H1 (cell line): ENCODE measurements around the gene MEF2A. TPM values are rescaled to one million over a fixed set of nuclear protein-coding genes. Genes with fewer than 3 reads are reported as not detected.

Experiments
- ASH2L ChIP-seq: fragments of 200-600, 300-600 bp; sonication (generic); IDR thresholded peaks from one replicate; pipeline ENCODE4 v1.7.1; 2017; ENCODE audit warnings: low read length
- GABPA ChIP-seq: IDR thresholded peaks from 2 replicates; pipeline ENCODE4 v1.6.1; 2011; ENCODE audit warnings: mild to moderate bottlenecking, low read length, moderate library complexity, borderline replicate concordance; ENCODE audit not compliant: insufficient read depth
- MAFK ChIP-seq: IDR thresholded peaks from 2 replicates; pipeline ENCODE4 v1.6.1; 2012; ENCODE audit warnings: low read depth, mild to moderate bottlenecking, improper control_type of control experiment, low read length
- SUZ12 ChIP-seq: fragments of 200-600 bp; sonication (generic); IDR thresholded peaks from 2 replicates; pipeline ENCODE4 v1.6.1; 2012; ENCODE audit warnings: mild to moderate bottlenecking, inconsistent platforms, low read length, moderate library complexity, mixed read lengths
- polyA plus RNA-seq, 7 experiments: library from polyadenylated mRNA; depleted of rRNA in 3 of 7; stranded (reverse) in 5 of 7; unstranded in 2 of 7; fragments of >200 nt in 5 of 7; fragments of 200-250 nt in 2 of 7; gene quantifications; 1 replicate in 5 of 7; 2 replicates in 1 of 7; 4 replicates in 1 of 7; pipeline versions ENCODE4 v1.2.1 to v1.2.3, GENCODE V29; 2011 to 2013; ENCODE audit warnings: missing spikeins in 2 of 7, mixed read lengths in 2 of 7
- total RNA-seq: library from RNA; stranded (reverse); fragmentation: NEBNext Ultra II Directional; extraction: Animal tissue kit (Norgen Biotek cat#: 25700); gene quantifications from 2 replicates; pipeline ENCODE4 v1.2.1, GENCODE V29; 2021

Gene MEF2A
- total and polyA plus RNA-seq, 2 of the 8 experiments (the other 6 are each of a cell fraction or from before 2014, with no cell fraction given) = 15.6 to 22.5 TPM

- TF ChIP-seq SUZ12 (no peak), ASH2L (no peak), GABPA (no peak), MAFK (no peak)
These were observed 90.4 kb downstream of the MEF2A start (continued) for GRCh38 chr15:99656205-99656604.
